NCI-H146 (cell line): ENCODE data around the gene MICB.
"Not testable (repeated sequence)": the region's sequence is repeated elsewhere in the genome, so short reads cannot be mapped to it uniquely, and the experiment has no call there.

ENCODE experiments used
- DNase-seq: peaks from one replicate; lab custom pipeline; 2025; lab: John Stamatoyannopoulos, UW

Gene MICB

GRCh38 chr6:31541059-31541657, 43.2 kb downstream of the MICB start:
- DNase-seq = peak; percentile 81

GRCh38 chr6:31541658-31542521, 43.9 kb downstream of the MICB start, which contains the start of gene DDX39B:
Gene DDX39B (minus strand): TSS chr6:31542003. CDS start chr6:31540532, 1,471 bp downstream.
- DNase-seq = peak; percentile 98

- DNase-seq = no peak
Observed at GRCh38 chr6:31543639-31544038, 45.7 kb downstream of the MICB start.

DNA sequence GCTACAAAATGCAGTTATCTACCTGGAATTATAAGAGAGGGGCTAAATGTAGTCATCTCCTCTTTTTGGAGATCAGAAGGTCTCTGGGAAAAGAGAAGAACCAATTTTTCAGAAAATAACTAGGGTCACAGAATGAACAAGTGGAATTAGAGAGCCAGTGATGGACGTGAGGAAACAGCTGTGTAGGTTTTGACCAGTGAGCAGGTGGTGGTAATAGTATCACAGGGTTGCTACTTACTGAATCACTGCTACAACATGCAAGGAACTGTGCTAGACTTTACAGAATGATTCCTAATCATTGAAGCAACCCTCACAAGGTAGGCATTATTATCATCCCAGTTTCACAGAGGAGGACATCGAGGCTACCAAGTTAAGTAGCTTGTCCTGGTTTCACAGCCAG, 46.7 kb downstream of the MICB start:
- no peak for DNase-seq

DNA sequence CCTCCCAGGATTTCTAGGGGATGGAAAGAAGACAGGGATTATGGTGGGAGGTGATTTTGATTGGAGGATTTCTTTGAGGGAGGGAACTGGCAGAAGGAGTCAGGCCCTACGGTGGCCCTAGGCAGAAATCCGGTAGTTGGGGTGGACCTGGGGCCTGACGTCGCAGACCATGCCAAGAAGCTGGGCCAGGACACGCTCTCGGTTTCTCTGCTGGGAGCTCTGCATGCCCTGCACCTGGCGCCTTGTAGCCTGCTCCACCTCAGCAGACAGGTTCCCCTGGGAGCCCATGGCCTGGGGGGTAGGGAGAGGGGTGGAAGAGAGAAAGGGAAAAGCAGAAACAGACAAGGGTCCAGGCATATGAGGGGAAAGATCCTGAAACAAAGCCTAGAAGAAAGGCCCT, 47.3 kb downstream of the MICB start:
- no peak for DNase-seq

DNA sequence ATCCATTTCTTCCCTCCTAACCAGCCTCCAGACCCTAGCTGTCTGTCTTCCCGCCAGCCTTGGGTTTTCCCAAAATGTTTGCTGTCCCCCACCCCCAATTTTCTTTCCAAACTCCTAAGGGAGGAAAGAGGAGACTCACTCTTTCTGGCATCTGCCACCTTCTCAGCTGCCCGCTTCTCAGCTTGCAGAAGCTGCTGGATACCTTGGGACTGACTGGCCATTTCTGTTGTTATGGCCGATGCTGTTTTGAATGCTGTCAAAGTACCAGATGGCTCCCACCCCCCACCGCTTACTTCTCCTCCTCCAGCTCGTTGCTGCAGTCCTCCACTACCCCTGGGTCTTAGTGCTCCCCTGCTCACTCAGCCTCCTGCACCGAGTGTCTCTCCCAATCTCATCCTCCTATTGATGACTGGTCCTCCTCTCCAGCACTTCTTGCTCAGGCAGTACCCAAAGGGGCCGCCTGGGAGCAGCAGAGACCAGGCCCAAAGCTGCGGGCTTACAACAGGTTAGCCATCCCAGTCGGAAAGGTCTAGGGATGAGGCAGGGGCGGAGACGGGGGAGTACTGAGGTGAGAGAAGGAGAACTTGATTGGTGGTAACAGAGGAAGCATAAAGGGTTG, 48.5 kb downstream of the MICB start, which contains the start of gene ATP6V1G2:
ATP6V1G2 (minus strand) TSS at position 270 of the 619 bp plus-strand sequence; CDS start at position 221, 49 bp downstream.
- peak; percentile 96 for DNase-seq

- DNase-seq = peak; percentile 96
Observed at GRCh38 chr6:31546958-31547726, 49.2 kb downstream of the MICB start, which contains the start of gene NFKBIL1. Gene NFKBIL1 (plus strand): TSS chr6:31547608. CDS start chr6:31547695, 87 bp downstream.

DNA sequence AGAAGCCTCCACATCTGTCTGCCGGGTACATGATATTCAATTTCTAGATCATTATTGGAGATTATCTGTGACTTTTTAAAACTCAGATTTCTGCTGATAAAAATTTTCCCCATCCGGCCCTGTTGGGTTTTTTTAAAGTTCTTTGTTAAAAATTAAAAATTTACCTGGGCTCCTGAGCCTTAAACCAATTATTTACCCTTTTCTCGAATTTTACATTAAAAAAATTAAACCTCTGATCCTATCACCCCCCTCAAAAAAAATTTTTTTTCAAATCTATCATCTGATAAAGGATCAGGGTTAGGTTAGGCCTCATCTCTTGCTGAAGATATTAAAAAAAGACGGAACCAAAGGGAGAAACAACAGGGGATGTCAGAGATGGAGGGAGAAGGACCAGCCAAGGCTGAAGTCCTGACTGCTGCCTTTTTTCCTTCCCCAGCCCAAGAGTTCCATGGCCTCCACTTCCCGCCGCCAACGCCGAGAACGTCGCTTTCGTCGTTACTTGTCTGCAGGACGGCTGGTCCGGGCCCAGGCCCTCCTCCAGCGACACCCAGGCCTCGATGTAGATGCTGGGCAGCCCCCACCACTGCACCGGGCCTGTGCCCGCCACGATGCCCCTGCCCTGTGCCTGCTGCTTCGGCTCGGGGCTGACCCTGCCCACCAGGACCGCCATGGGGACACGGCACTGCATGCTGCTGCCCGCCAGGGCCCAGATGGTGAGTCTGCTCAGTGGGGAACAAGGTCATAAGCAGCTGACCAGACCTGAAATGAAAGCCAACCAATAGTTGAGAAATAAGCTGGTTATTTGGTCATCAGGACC, 50.0 kb downstream of the MICB start:
- DNase-seq = no peak

GRCh38 chr6:31548544-31548873, 50.6 kb downstream of the MICB start:
- DNase-seq = no peak

GRCh38 chr6:31551371-31551770, 53.4 kb downstream of the MICB start:
- DNase-seq = not testable (repeated sequence)

DNA sequence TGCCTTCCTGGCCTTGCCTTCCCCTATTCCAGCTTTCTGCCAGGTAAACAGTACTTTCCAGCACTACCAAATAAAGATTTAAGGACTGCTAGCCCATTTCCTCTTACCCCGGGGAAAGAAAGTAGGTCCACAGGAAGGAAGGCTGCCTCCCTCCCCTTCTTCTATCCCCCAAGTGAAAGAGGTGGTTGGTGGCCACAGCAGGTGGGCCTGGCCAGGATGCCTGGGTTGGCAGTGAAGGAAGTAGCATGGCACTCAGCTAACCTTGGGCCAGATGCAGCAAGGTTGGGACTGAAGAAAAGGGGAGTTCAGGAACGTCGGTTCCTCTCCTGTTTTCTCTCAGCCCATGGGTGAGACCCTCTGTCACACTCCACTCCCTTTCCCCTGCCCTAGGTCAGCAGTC, 58.4 kb downstream of the MICB start:
- DNase-seq = no peak

DNA sequence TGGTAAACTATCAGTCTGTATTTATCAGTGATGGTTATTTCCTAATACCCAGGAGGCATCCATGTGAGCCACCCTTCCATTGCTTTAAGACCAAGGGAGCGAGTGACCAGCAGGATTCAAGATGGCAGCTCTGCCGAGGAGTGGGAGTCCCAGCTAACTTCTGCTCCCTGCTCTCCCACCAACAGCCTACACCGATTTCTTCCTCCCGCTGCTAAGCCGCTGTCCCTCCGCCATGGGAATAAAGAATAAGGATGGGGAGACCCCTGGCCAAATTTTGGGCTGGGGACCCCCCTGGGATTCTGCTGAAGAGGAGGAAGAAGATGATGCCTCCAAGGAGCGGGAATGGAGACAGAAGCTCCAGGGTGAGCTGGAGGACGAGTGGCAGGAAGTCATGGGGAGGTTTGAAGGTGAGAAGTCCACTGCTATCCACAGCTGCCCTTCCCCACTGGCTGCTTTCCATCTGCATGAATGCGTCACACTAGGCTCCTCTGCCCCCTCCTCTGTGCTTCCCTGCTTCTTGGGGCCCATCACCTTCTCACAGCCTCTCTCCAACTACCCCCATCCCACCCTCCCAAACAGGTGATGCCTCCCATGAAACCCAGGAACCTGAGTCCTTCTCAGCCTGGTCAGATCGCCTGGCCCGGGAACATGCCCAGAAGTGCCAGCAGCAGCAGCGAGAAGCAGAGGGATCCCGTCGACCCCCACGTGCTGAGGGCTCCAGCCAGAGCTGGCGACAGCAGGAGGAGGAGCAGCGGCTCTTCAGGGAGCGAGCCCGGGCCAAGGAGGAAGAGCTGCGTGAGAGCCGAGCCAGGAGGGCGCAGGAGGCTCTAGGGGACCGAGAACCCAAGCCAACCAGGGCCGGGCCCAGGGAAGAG, 59.7 kb downstream of the MICB start:
- DNase-seq = no peak

DNA sequence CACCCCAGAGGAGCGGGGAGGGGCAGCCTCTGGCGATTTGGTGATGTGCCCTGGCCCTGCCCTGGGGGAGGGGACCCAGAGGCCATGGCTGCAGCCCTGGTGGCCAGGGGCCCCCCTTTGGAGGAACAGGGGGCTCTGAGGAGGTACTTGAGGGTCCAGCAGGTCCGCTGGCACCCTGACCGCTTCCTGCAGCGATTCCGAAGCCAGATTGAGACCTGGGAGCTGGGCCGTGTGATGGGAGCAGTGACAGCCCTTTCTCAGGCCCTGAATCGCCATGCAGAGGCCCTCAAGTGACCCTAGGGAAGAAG, 60.3 kb downstream of the MICB start:
- DNase-seq = no peak

GRCh38 chr6:31558631-31559500, 60.9 kb downstream of the MICB start:
- DNase-seq = no peak

GRCh38 chr6:31559606-31559957, 61.6 kb downstream of the MICB start:
- no peak for DNase-seq

DNA sequence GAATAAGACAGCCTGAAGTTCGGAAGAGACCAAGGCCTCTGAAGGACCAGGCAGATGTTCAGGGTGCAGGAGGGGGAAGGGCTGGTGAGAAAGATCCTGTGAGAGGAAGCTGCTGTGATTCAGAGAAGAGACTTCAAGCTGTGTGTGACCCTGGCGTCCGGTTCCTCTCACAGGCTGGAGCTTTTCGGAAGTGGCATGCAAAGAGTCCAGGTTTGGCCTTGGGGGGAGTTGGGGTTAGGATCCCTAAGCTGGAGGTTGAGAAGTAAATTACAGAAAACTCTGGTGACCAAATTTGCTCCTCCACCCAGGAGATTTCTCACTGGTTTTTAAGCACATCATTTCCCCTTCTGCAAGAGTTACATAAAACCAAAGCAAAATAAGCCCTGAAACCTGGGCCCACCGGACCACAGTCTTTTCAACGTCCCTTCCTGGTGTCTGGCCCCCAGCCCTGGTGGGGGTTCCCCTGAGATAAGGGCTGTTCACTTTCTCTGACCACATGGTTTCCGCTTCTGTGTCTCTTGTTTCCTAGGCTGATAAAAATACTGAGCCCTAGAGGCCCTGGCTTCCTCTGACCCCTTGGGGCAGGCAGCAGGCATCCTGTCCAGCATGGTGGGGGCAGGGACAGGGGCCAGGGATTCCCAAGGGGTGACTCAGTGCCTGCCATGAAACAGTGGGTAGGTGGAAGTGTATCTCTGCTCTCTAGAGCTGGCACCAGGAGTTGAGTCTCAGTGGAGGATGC, 62.2 kb downstream of the MICB start:
- no peak for DNase-seq

- no peak for DNase-seq
Observed at GRCh38 chr6:31560697-31561058, 62.7 kb downstream of the MICB start.
